ENCODE results near the gene LOC101059915.
"Not testable (repeated sequence)": the region's sequence is repeated elsewhere in the genome, so short reads cannot be mapped to it uniquely, and the experiment has no call there.

Gene LOC101059915

DNA sequence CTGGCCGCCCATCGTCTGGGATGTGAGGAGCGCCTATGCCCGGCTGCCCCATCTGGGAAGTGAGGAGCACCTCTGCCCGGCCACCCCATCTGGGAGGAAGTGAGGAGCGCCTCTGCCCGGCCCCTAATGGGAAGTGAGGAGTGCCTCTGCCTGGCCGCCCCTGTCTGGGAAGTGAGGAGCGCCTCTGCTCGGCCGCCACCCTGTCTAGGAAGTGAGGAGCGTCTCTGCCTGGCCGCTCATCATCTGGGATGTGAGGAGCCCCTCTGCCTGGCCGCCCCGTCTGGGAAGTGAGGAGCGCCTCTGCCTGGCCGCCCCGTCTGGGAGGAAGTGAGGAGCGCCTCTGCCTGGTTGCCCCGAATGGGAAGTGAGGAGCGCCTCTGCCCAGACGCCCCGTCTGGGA lies 8.3 kb downstream of the LOC101059915 start:
- not testable (repeated sequence) for DNase-seq (ENCODE audit: low read depth in 3 of 3)

DNA sequence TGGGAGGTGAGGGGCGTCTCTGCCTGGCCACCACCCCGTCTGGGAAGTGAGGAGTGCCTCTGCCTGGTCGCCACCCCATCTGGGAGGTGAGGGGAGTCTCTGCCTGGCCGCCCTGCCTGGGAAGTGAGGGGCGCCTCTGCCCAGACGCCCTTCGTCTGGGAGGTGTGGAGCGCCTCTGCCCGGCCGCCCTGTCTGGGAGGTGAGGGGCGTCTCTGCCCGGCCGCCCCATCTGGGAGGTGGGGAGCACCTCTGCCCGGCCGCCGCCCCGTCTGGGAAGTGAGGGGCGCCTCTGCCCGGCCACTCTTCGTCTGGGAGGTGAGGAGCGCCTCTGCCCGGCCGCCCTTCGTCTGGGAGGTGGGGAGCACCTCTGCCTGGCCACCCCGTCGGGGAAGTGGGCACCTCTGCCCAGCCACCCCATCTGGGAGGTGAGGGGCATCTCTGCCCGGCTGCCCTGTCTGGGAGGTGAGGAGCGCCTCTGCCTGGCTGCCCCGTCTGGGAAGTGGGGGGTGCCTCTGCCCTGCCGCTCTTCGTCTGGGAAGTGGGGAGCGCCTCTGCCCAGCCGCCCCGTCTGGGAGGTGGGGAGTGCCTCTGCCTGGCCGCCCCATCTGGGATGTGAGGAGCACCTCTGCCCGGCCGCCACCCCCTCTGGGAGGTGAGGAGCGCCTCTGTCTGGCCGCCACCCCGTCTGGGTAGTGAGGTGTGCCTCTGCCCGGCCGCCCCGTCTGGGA lies 8.9 kb downstream of the LOC101059915 start:
- DNase-seq (ENCODE audit: low read depth in 3 of 3), result not testable (repeated sequence)

GRCh38 chrX:71677195-71677594 lies 9.8 kb downstream of the LOC101059915 start:
- DNase-seq (ENCODE audit: low read depth in 3 of 3), result not testable (repeated sequence)

GRCh38 chrX:71679575-71680207 lies 12.3 kb downstream of the LOC101059915 start:
- no peak for DNase-seq (ENCODE audit: low read depth in 3 of 3)

- not testable (repeated sequence) for DNase-seq (ENCODE audit: low read depth in 3 of 3)
Observed at GRCh38 chrX:71696641-71697465, 29.5 kb downstream of the LOC101059915 start.

DNA sequence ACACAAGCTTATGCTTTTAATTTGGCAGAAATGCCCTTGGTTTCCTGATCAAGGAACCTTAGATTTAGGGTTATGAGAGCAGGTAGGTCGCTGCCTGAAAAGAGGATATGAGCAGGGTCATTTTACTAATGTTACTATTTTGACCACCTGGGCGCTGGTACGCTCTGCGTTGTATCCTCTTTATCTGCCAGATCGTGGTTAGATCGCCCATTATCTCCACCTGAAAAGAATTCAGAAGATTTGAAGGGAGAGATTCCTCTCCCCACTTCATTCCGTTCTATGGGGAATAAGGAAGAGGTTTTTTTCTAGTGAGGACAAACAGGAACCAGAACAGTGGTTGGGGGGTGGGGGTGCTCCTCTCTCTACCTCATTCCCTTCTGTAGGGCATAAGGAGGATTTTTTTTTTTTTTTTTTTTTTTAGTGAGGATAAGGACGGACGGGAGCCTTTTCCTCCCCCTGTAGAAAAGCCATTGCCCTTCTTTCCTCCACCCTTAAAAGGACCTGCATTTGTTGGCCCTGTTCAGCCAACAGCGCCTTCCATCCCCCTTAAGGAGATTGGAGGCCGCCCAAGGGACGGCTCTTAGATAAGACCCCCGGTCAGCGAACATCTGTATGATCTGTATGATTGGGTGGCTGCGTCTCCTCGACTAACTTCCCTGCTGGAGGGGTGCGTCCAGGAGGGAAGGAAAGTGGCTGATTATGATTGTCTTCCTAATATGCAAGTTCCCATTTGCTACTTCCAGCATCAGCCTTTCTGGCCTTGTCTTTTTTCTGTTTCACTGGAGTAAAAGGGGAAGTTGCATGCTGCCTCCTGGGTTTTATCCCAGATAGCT lies 30.3 kb downstream of the LOC101059915 start:
- DNase-seq (ENCODE audit: low read depth in 3 of 3), result not testable (repeated sequence)

- not testable (repeated sequence) for DNase-seq (ENCODE audit: low read depth in 3 of 3)
Observed at GRCh38 chrX:71698299-71699022, 31.1 kb downstream of the LOC101059915 start.

DNA sequence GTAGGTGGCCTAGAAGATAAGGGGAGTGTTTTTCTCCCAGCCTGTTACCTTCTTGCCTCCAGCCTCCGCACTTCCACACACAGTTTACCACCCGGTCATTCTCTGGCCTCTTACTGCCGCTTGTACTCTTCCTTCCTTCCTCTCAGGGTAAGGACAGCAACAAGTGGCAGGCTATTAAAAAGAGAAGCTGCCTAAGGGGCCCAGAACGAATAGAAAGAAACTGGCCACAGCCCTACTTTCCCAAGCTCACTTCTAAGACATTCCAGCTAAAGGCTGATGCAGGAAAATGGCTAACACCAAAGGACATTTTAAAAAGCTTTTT lies 31.6 kb downstream of the LOC101059915 start:
- not testable (repeated sequence) for DNase-seq (ENCODE audit: low read depth in 3 of 3)

DNA sequence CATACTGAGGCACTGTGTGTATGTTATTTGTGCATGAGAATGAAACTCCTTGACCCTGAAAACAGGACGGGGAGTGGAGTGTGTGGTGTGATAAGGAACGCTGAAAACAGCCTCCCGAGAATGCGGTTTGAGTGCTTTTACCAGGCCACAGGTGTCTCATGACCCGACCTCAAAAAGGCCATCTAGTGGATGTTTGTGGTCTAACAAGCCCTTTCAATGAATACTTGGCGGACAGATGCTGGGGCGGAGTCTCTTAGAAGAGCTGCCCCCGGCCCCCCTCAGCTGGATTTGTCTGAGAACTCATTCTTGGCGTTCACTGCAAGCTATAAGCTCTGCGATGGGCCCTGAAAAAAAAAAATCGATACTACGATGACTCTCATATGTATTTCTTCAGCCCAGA lies 35.5 kb downstream of the LOC101059915 start:
- not testable (repeated sequence) for DNase-seq (ENCODE audit: low read depth in 3 of 3)

- DNase-seq (ENCODE audit: low read depth in 3 of 3), result not testable (repeated sequence)
Observed at GRCh38 chrX:71714064-71714463, 46.7 kb downstream of the LOC101059915 start.

DNA sequence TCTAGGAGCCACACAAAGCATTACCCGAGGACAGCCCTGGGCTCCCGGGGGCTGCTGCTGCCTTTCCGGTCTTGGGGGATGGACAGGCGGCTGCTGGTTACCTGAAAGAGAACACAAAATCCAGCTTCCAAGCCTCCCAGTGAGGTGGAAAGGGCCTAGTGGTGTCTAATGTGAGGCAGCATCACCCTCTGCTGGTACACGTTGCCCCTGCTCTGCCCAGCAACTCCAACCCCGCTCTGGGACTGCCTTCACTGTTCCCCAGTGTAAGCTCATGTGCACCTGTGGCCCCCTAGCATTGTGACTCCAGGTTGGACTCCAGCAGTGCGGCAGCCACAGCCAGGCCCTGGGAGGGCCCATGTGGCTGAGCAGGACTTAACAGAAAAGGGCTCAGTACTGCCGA lies 48.2 kb downstream of the LOC101059915 start:
- DNase-seq (ENCODE audit: low read depth in 3 of 3), result not testable (repeated sequence)

DNA sequence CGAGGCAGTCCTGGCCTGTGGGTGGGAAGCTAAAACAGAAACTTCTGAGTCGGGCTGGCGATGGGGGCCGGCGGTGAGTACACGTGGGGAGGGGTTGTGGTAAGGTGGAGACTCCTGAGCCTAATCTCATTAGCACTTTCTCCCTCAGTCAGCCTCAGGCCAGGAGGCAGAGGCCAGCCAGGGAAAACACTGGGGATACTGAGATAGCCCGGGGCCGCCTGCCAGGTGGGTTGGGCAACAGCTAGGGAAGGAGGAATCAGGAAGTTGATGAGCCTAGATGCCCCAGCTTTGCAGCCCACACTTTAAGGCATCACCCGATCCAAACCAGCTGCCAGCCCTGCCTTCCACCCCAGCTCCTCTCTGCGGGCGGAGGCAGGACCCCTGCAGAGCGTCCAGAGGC lies 49.0 kb downstream of the LOC101059915 start:
- DNase-seq (ENCODE audit: low read depth in 3 of 3), result not testable (repeated sequence)

GRCh38 chrX:71718185-71718584 lies 50.8 kb downstream of the LOC101059915 start, which contains the start of gene CXorf49:
CXorf49 (minus strand) TSS chrX:71718285; CDS start chrX:71718151, 134 bp downstream.
- DNase-seq (ENCODE audit: low read depth in 3 of 3), result not testable (repeated sequence)

DNA sequence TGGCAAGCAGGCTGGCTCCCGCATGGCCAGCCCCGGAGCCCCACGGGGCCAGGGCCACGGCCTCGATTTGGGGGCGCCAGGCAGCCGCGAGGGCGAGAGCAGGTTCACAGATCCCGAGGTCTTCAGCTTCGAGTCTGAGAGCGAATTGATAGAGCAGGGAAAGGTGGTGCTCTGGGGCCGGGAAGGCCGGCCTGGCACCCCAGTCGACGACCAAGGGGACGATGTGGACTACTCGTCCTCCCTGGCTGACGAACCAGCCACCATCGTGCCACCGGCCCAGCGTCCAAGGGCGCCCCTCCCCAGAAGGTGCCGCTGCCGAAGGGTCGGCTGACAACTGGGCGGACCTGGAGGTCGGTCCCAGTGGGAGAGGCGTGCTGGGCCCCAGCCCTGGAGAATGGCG lies 51.8 kb downstream of the LOC101059915 start:
- DNase-seq (ENCODE audit: low read depth in 3 of 3), result not testable (repeated sequence)

DNA sequence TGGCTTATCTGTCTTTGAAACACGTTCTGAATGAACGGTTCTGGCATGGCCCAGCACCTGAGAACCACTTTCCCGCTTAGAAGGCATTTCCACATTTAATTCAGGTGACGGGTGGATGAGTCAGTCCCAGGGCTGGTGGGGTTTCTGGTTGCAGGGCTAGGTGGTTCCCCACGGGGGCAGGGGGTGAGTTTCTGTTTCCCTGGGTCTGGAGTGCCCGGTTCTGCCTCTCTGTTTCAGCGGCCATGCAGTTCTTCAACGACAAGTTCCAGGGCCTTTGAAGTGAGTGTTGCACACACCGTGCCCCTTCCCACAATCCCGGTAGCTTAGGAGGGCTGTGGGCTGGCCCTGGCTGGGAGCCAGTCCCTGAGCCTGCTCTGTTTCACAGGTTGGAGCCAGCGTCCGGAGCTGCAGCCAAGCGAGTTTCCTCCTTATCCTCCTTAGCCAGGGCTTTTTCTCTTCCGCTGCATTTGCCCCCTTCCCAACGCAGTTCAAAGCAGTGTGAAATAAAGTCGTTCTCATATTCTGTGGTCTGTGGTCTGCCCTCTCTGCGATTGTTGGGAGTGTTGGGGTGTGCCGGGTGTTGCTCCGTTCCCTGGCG lies 53.0 kb downstream of the LOC101059915 start:
- DNase-seq (ENCODE audit: low read depth in 3 of 3), result not testable (repeated sequence)

Data from stimulated activated CD4-positive, alpha-beta T cell treated with anti-CD3 and anti-CD28 coated beads, TNF-alpha, amount 100 ng/mL, for 4 hours (primary cell).